Stimulated activated CD8-positive, alpha-beta memory T cell treated with anti-CD3 and anti-CD28 coated beads, Interleukin-4, amount 100 ng/mL, for 24 hours (primary cell): Measurements from ENCODE around the gene GSTM1.
"Not testable (repeated sequence)": the region's sequence is repeated elsewhere in the genome, so short reads cannot be mapped to it uniquely, and the experiment has no call there.

Experiments
- DNase-seq: peaks from one replicate; pipeline ENCODE4 v3.0.0-alpha.2; 2020; ENCODE audit warnings: low read depth

The GSTM1 gene

GRCh38 chr1:109697861-109698260, 10.2 kb downstream of the GSTM1 start:
- DNase-seq, result not testable (repeated sequence)

- DNase-seq, result not testable (repeated sequence)
Observed at GRCh38 chr1:109702940-109703339, 15.3 kb downstream of the GSTM1 start.

- DNase-seq, result no peak
Observed at GRCh38 chr1:109704173-109704572, 16.6 kb downstream of the GSTM1 start.

- no peak for DNase-seq
Observed at GRCh38 chr1:109705411-109705810, 17.8 kb downstream of the GSTM1 start.

GRCh38 chr1:109708949-109709348, 21.3 kb downstream of the GSTM1 start:
- DNase-seq, result not testable (repeated sequence)

- not testable (repeated sequence) for DNase-seq
Observed at GRCh38 chr1:109709822-109710221, 22.2 kb downstream of the GSTM1 start.

- DNase-seq, result not testable (repeated sequence)
Observed at GRCh38 chr1:109711593-109712320, 24.1 kb downstream of the GSTM1 start, which contains the start of gene GSTM5. Gene GSTM5, plus strand, starts transcription at chr1:109712251. Its CDS starts 62 bp downstream, at chr1:109712313.

GRCh38 chr1:109712321-109712864, 24.8 kb downstream of the GSTM1 start:
- DNase-seq, result no peak

- no peak for DNase-seq
Observed at GRCh38 chr1:109713636-109714035, 26.0 kb downstream of the GSTM1 start.

- no peak for DNase-seq
Observed at GRCh38 chr1:109714661-109715372, 27.2 kb downstream of the GSTM1 start.

GRCh38 chr1:109716121-109716520, 28.5 kb downstream of the GSTM1 start:
- no peak for DNase-seq

- no peak for DNase-seq
Observed at GRCh38 chr1:109716570-109717090, 29.0 kb downstream of the GSTM1 start.

GRCh38 chr1:109717729-109718128, 30.1 kb downstream of the GSTM1 start:
- no peak for DNase-seq

GRCh38 chr1:109718495-109718894, 30.9 kb downstream of the GSTM1 start:
- no peak for DNase-seq

GRCh38 chr1:109719337-109719837, 31.8 kb downstream of the GSTM1 start:
- DNase-seq, result no peak

GRCh38 chr1:109721042-109721441, 33.4 kb downstream of the GSTM1 start:
- no peak for DNase-seq

GRCh38 chr1:109721971-109722370, 34.4 kb downstream of the GSTM1 start:
- no peak for DNase-seq

GRCh38 chr1:109722908-109723691, 35.5 kb downstream of the GSTM1 start:
- DNase-seq, result no peak

GRCh38 chr1:109724933-109725332, 37.3 kb downstream of the GSTM1 start:
- no peak for DNase-seq

- DNase-seq, result no peak
Observed at GRCh38 chr1:109725510-109725909, 37.9 kb downstream of the GSTM1 start.

- no peak for DNase-seq
Observed at GRCh38 chr1:109726007-109726406, 38.4 kb downstream of the GSTM1 start.
